Activated CD8-positive, alpha-beta memory T cell treated with anti-CD3 and anti-CD28 coated beads, Interleukin-2, amount 50 U/mL, for 24 hours (primary cell): ENCODE data around the gene GRIN3A.
"Not testable (repeated sequence)": the region's sequence is repeated elsewhere in the genome, so short reads cannot be mapped to it uniquely, and the experiment has no call there.

Source experiments
- DNase-seq: peaks from one replicate; pipeline ENCODE4 v3.0.0-alpha.2; 2020; ENCODE audit errors: extremely low read depth

The GRIN3A gene

GRCh38 chr9:101632611-101633010 is 105.8 kb downstream of the GRIN3A start:
- no peak for DNase-seq

GRCh38 chr9:101631892-101632291 is 106.6 kb downstream of the GRIN3A start:
- no peak for DNase-seq

- DNase-seq, result no peak
Observed at GRCh38 chr9:101629636-101630035, 108.8 kb downstream of the GRIN3A start.

- no peak for DNase-seq
Observed at GRCh38 chr9:101628173-101628572, 110.3 kb downstream of the GRIN3A start.

- no peak for DNase-seq
Observed at GRCh38 chr9:101626295-101626694, 112.2 kb downstream of the GRIN3A start.

- DNase-seq, result no peak
Observed at GRCh38 chr9:101625876-101626275, 112.6 kb downstream of the GRIN3A start.

- no peak for DNase-seq
Observed at GRCh38 chr9:101620452-101620851, 118.0 kb downstream of the GRIN3A start.

- no peak for DNase-seq
Observed at GRCh38 chr9:101618698-101619097, 119.7 kb downstream of the GRIN3A start.

GRCh38 chr9:101605547-101605946 is 132.9 kb downstream of the GRIN3A start:
- DNase-seq, result no peak

- DNase-seq, result no peak
Observed at GRCh38 chr9:101604296-101604695, 134.2 kb downstream of the GRIN3A start.

GRCh38 chr9:101601904-101602765 is 136.3 kb downstream of the GRIN3A start:
- DNase-seq, result no peak

- DNase-seq, result no peak
Observed at GRCh38 chr9:101594796-101595195, 143.7 kb downstream of the GRIN3A start, which contains the start of gene PPP3R2. TSS of gene PPP3R2 (minus strand) at chr9:101594969. CDS start at chr9:101594921, 48 bp downstream.

GRCh38 chr9:101593345-101593744 is 145.1 kb downstream of the GRIN3A start:
- no peak for DNase-seq

- no peak for DNase-seq
Observed at GRCh38 chr9:101592788-101593187, 145.7 kb downstream of the GRIN3A start.

GRCh38 chr9:101591787-101592446 is 146.5 kb downstream of the GRIN3A start:
- no peak for DNase-seq

- no peak for DNase-seq
Observed at GRCh38 chr9:101590901-101591300, 147.5 kb downstream of the GRIN3A start.

- DNase-seq, result not testable (repeated sequence)
Observed at GRCh38 chr9:101590074-101590473, 148.4 kb downstream of the GRIN3A start.

GRCh38 chr9:101587332-101588043 is 151.0 kb downstream of the GRIN3A start:
- DNase-seq, result no peak

- no peak for DNase-seq
Observed at GRCh38 chr9:101586651-101587050, 151.8 kb downstream of the GRIN3A start.

- DNase-seq, result no peak
Observed at GRCh38 chr9:101585740-101586139, 152.7 kb downstream of the GRIN3A start.

- no peak for DNase-seq
Observed at GRCh38 chr9:101582553-101582952, 155.9 kb downstream of the GRIN3A start.
